Activated CD4-positive, alpha-beta memory T cell treated with anti-CD3 and anti-CD28 coated beads, Interleukin-2, amount 10 ng/mL, durations not matched to agents 7 days and 5 days (primary cell): ENCODE measurements around the gene LYRM1. TPM values are rescaled to one million over a fixed set of nuclear protein-coding genes. Genes with fewer than 3 reads are reported as not detected.
"Not testable (repeated sequence)": the region's sequence is repeated elsewhere in the genome, so short reads cannot be mapped to it uniquely, and the experiment has no call there.

Source experiments
- CTCF ChIA-PET: fragments of 350-600 bp; sonication (Branson Sonifier 250); formaldehyde crosslinking; loops from one replicate; lab custom pipeline; 2021; ENCODE audit warnings: antibody characterized with exemption, inconsistent platforms; lab: Charles Lee
- POLR2A ChIA-PET: fragments of 350-600 bp; sonication (Branson Sonifier 250); formaldehyde crosslinking; loops from one replicate; lab custom pipeline; 2021; ENCODE audit warnings: antibody characterized with exemption; lab: Charles Lee
- DNase-seq: peaks from one replicate; pipeline ENCODE4 v3.0.0-alpha.2; 2020
- H3K27ac Mint-ChIP-seq: one replicate; pipeline ENCODE4 v1.8.0; 2021; ENCODE audit warnings: mild to moderate bottlenecking, mixed read lengths
- H3K27me3 Mint-ChIP-seq: one replicate; pipeline ENCODE4 v1.8.0; 2021; ENCODE audit warnings: mixed read lengths
- H3K36me3 Mint-ChIP-seq: one replicate; pipeline ENCODE4 v1.8.0; 2021; ENCODE audit warnings: low read depth, mixed read lengths
- H3K4me1 Mint-ChIP-seq: one replicate; pipeline ENCODE4 v1.8.0; 2021; ENCODE audit warnings: mixed read lengths
- H3K4me3 Mint-ChIP-seq: one replicate; pipeline ENCODE4 v1.8.0; 2021; ENCODE audit warnings: mild to moderate bottlenecking, mixed read lengths
- H3K9me3 Mint-ChIP-seq: one replicate; pipeline ENCODE4 v1.8.0; 2021; ENCODE audit warnings: mixed read lengths
- total RNA-seq, 2 experiments: library from RNA; stranded (reverse); gene quantifications; one replicate each; pipeline ENCODE4 v1.2.3, GENCODE V29; 2021

Gene LYRM1
- total RNA-seq, 2 experiments from 2014 or later = 45.2 to 47.0 TPM

DNA sequence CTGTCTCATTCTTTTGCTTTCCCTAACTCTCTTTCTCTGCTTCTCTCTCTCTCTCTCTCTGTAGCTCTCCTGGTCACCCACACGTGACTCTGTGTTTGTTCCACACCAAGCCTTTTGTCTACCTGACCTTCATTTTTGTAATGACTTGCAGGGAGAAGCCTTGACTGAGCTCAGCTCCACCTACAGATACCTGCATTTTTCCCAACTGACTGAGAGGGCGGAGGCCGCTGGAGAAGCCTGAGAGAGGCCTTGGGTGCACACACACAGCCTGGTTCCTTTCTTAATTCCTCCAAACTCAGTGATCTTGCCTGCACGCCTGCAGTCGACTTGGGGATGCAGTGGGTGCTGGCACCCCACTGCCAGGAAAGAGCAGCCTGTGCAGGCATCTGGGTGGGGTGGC is 68.8 kb downstream of the LYRM1 start:
- H3K4me3 Mint-ChIP-seq = no peak overlapping the region
- CTCF ChIA-PET = interaction anchor here (0.9 kb wide), 1 partner anchor 119 kb away, joined by 4 read pairs; no protein-coding TSS in a partner anchor

DNA sequence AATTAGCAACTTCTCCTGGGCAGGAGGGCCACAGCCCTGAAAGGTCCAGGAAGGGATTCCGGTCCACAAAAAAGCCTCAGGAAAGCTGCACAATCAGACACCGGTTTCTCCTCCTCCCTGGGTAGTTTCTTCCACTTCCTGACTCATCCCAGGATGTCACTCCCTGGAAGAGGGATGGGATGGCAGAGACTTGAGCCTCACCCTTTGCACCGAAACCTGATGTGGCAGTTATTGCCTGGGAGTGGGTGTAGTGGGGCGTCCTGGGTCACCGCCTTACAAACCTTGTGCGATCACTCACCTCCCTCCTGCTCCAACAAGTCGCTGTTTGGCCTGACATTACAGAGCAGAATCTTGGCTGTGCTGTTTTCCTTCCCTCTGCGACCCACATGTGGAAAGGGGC is 70.8 kb downstream of the LYRM1 start:
- Mint-ChIP-seq H3K27ac (no peak overlapping the region), H3K4me3 (no peak overlapping the region), H3K4me1 (peaks cover 3% of the 10 kb centered on the region), H3K9me3 (no peaks in the 10 kb centered on the region), H3K36me3 (no peaks in the 10 kb centered on the region), H3K27me3 (peaks cover 6% of the 10 kb centered on the region)
- CTCF ChIA-PET = no interaction called here
- POLR2A ChIA-PET = no interaction called here
- DNase-seq = no peak

More for the DNA sequence above, 68.8 kb downstream of the LYRM1 start:
- Mint-ChIP-seq H3K27me3 (peaks cover 6% of the 10 kb centered on the region), H3K27ac (no peak overlapping the region), H3K4me1 (peaks cover 3% of the 10 kb centered on the region), H3K9me3 (no peaks in the 10 kb centered on the region), H3K36me3 (no peaks in the 10 kb centered on the region)
- DNase-seq = no peak
- POLR2A ChIA-PET = no interaction called here

DNA sequence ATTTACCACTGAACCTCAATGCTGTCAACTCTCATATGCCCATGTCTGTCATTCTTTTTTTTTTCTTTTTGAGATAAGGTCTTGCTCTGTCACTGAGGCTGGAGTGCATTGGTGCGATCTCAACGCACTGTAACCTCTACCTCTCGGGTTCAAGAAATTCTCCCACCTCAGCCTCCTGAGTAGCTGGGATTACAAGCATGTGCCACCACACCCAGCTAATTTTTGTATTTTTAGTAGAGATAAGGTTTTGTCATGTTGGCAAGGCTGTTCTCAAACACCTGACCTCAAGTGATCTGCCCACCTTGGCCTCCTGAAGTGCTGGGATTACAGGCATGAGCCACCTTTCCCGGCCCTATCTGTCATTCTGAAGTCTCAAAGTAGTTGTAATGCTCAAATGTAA is 72.6 kb downstream of the LYRM1 start:
- H3K4me1 Mint-ChIP-seq, H3K27me3 Mint-ChIP-seq, CTCF ChIA-PET, H3K36me3 Mint-ChIP-seq, H3K9me3 Mint-ChIP-seq, DNase-seq, POLR2A ChIA-PET, H3K4me3 Mint-ChIP-seq, H3K27ac Mint-ChIP-seq: not testable (repeated sequence)

Other genes with a start within 250 kb of the LYRM1 start
- gene ACSM1, start 203.1 kb upstream of the LYRM1 start, total RNA-seq = not detected
- 10 to 100 TPM; 45.1 to 45.2 TPM for gene THUMPD1, start 159.0 kb upstream of the LYRM1 start, total RNA-seq
- 1 to 10 TPM; 3.6 to 4.3 TPM for gene ACSM3, start 136.8 kb upstream of the LYRM1 start, total RNA-seq
- gene ERI2, start 94.3 kb upstream of the LYRM1 start, total RNA-seq = 10 to 100 TPM; 12.4 to 13.2 TPM
- 10 to 100 TPM; 16.2 to 17.4 TPM for gene REXO5, start 94.2 kb upstream of the LYRM1 start, total RNA-seq
- gene DCUN1D3, start 413 bp upstream of the LYRM1 start, total RNA-seq = 10 to 100 TPM; 20.7 to 21.6 TPM